K562 (cell line): Measurements from ENCODE around the gene MEDAG. TPM values are rescaled to one million over a fixed set of nuclear protein-coding genes. Genes with fewer than 3 reads are reported as not detected.

Experiments
- ATF1 ChIP-seq, 2 experiments: fragments of 450-650 bp in 1 of 2; IDR thresholded peaks; 2 replicates each; pipeline ENCODE4 v1.6.1; 2016; ENCODE audit warnings: missing compliant biosample characterization in 1 of 2, missing genetic modification characterization in 1 of 2
- CHD4 ChIP-seq: fragments of 200-600 bp; sonication (generic); IDR thresholded peaks from 3 replicates; pipeline ENCODE4 v1.6.1; 2012; ENCODE audit warnings: low read depth, mild to moderate bottlenecking, mixed read lengths, low read length, inconsistent platforms; ENCODE audit not compliant: insufficient read depth, insufficient replicate concordance, poor library complexity, severe bottlenecking
- CREB3L1 ChIP-seq: fragments of 450-650 bp; IDR thresholded peaks from 2 replicates; pipeline ENCODE4 v1.6.1; 2014; ENCODE audit warnings: low read depth, mild to moderate bottlenecking, moderate library complexity, borderline replicate concordance
- CTCF ChIP-seq, 3 experiments: IDR thresholded peaks in 2 of 3; conservative IDR thresholded peaks in 1 of 3; 2 replicates each; pipeline ENCODE4 v1.5.1; 2011 to 2012; ENCODE audit warnings: low read length in 3 of 3, mild to moderate bottlenecking in 3 of 3, control low read depth in 2 of 3, improper control_type of control experiment in 1 of 3, inconsistent platforms in 1 of 3, low read depth in 1 of 3, mixed read lengths in 1 of 3, moderate library complexity in 1 of 3; ENCODE audit not compliant: insufficient read depth in 2 of 3
- DEAF1 ChIP-seq: fragments of 450-650 bp; formaldehyde crosslinking; IDR thresholded peaks from 2 replicates; pipeline ENCODE4 v1.4.0; 2020; ENCODE audit warnings: mild to moderate bottlenecking, moderate library complexity
- DLX4 ChIP-seq: fragments of 250-450 bp; sonication (Bioruptor Pico); IDR thresholded peaks from 2 replicates; pipeline ENCODE4 v1.6.1; 2021; ENCODE audit warnings: mild to moderate bottlenecking
- JUN ChIP-seq, 2 experiments: sonication (generic) in 1 of 2; formaldehyde crosslinking in 1 of 2; IDR thresholded peaks; 2 replicates each; pipeline versions ENCODE4 v1.6.1 to v1.8.0; 2012 to 2022; ENCODE audit warnings: borderline replicate concordance in 2 of 2, mild to moderate bottlenecking in 2 of 2, improper control_type of control experiment in 1 of 2, low read depth in 1 of 2, low read length in 1 of 2, missing genetic modification reagents in 1 of 2
- JUND ChIP-seq, 2 experiments: IDR thresholded peaks; 2 replicates in 1 of 2; 3 replicates in 1 of 2; pipeline ENCODE4 v1.6.1; 2011; ENCODE audit warnings: borderline replicate concordance in 2 of 2, low read depth in 2 of 2, low read length in 2 of 2, improper control_type of control experiment in 1 of 2, missing biosample characterization in 1 of 2, missing genetic modification characterization in 1 of 2, missing genetic modification reagents in 1 of 2
- MYC ChIP-seq, 2 experiments: fragments of 250-450 bp in 1 of 2; sonication (Bioruptor Pico) in 1 of 2; IDR thresholded peaks; 2 replicates each; pipeline versions ENCODE4 v1.5.1 to v1.6.1; 2012 to 2021; ENCODE audit warnings: low read depth in 2 of 2, borderline replicate concordance in 1 of 2, improper control_type of control experiment in 1 of 2, low read length in 1 of 2, mild to moderate bottlenecking in 1 of 2, moderate library complexity in 1 of 2
- NFRKB ChIP-seq: fragments of 450-650 bp; IDR thresholded peaks from 2 replicates; pipeline ENCODE4 v1.6.1; 2016; ENCODE audit warnings: low read depth
- SMC3 ChIP-seq: conservative IDR thresholded peaks from 2 replicates; pipeline ENCODE4 v1.6.1; 2011; ENCODE audit warnings: low read depth, low read length, improper control_type of control experiment; ENCODE audit not compliant: insufficient read depth
- polyA plus RNA-seq, 8 experiments: library from polyadenylated mRNA; depleted of rRNA in 4 of 8; stranded (reverse) in 5 of 8; unstranded in 3 of 8; fragments of >200 nt; fragmentation: Nextera tagmentation in 2 of 8; fragmentation: Illumina TruSeq in 1 of 8; extraction: Ambion mirVana in 2 of 8; extraction: Trizol in 1 of 8; gene quantifications; 2 replicates each; pipeline versions ENCODE4 v1.2.1 to v1.2.3, GENCODE V29; 2011 to 2014; ENCODE audit warnings: inconsistent platforms in 1 of 8, missing spikeins in 1 of 8
- total RNA-seq, 7 experiments: library from RNA; depleted of rRNA in 6 of 7; stranded (reverse); fragments of >200 nt in 6 of 7; fragmentation: Illumina TruSeq in 2 of 7; extraction: Trizol in 2 of 7; gene quantifications; 2 replicates each; pipeline versions ENCODE4 v1.2.1 to v1.2.3, GENCODE V29; 2011 to 2021; ENCODE audit warnings: low replicate concordance in 1 of 7

The MEDAG gene
- total and polyA plus RNA-seq, 9 of the 15 experiments (the other 6 are each of a cell fraction or from before 2014, with no cell fraction given): not detected

GRCh38 chr13:30865123-30866049, 40.7 kb upstream of the MEDAG start (continued):
- TF ChIP-seq CREB3L1 (peak; percentile 88), DEAF1 (CRISPR knock-in tag) (0 out of 2 replicates have a peak, but pooled peaks have one; percentile 29), JUND (IDR thresholded peaks at IDR 0.05; ENCODE audit: borderline replicate concordance, low read depth, low read length) (0 out of 2 replicates have a peak, but pooled peaks have one; percentile 5), JUND (tag; IDR thresholded peaks at IDR 0.05; ENCODE audit: borderline replicate concordance, low read depth, low read length) (no peak), CHD4 (no peak), DLX4 (CRISPR knock-in tag) (no peak), SMC3 (peak; percentile 55; the same call in 1 of the 2 replicates), CTCF (IDR thresholded peaks at IDR 0.05 in 2 of 3, conservative IDR thresholded peaks at IDR 0.05 in 1 of 3; ENCODE audit: insufficient read depth in 2 of 3, low read depth in 1 of 3, low read length in 3 of 3) (peak; percentile 70 to 82 (median 74)), MYC (IDR thresholded peaks at IDR 0.05; ENCODE audit: low read depth, low read length) (peak; percentile 74), MYC (CRISPR knock-in tag; IDR thresholded peaks at IDR 0.05; ENCODE audit: borderline replicate concordance, low read depth) (no peak), JUN (IDR thresholded peaks at IDR 0.05; ENCODE audit: borderline replicate concordance, low read depth, low read length) (peak; percentile 6; the same call in 1 of the 2 replicates), JUN (CRISPR knock-in tag; IDR thresholded peaks at IDR 0.05; ENCODE audit: borderline replicate concordance) (no peak), ATF1 (CRISPR knock-in tag; IDR thresholded peaks at IDR 0.05) (no peak), ATF1 (tag; IDR thresholded peaks at IDR 0.05) (peak; percentile 31; the same call in 1 of the 2 replicates), NFRKB (no peak)
